Colonic mucosa (tissue), 4 donors: ENCODE results near the gene FRMD4B. TPM values are rescaled to one million over a fixed set of nuclear protein-coding genes. Genes with fewer than 3 reads are reported as not detected.

Experiments used
- DNase-seq: peaks from one replicate; pipeline ENCODE4 v3.0.0-alpha.2; 2020
- H3K27ac ChIP-seq: fragments of 200-600 bp; one replicate; pipeline ENCODE4 v1.8.0; 2021
- H3K27me3 ChIP-seq: fragments of 200-600 bp; one replicate; pipeline ENCODE4 v1.8.0; 2021
- H3K36me3 ChIP-seq: fragments of 200-600 bp; one replicate; pipeline ENCODE4 v1.8.0; 2021
- H3K4me1 ChIP-seq: fragments of 200-600 bp; one replicate; pipeline ENCODE4 v1.8.0; 2021; ENCODE audit warnings: mild to moderate bottlenecking
- H3K4me3 ChIP-seq: fragments of 200-600 bp; one replicate; pipeline ENCODE4 v1.8.0; 2021
- H3K9ac ChIP-seq, 2 donors: one replicate each; pipeline ENCODE4 v1.7.0; 2013; ENCODE audit warnings: control low read depth in 2 of 2, low read depth in 2 of 2, low read length in 2 of 2
- H3K9me3 ChIP-seq: fragments of 200-600 bp; one replicate; pipeline ENCODE4 v1.8.0; 2021
- intact Hi-C: fragments of 100-400 bp; cut with DNase I; formaldehyde crosslinking; loops from one replicate; pipeline ENCODE4 v1.14.1; 2022
- total RNA-seq, 2 donors: library from RNA; stranded (reverse); fragmentation: NEBNext Ultra II Directional in 1 of 2; extraction: Animal tissue kit (Norgen Biotek cat#: 25700) in 1 of 2; gene quantifications; one replicate each; pipeline ENCODE4 v1.2.1, GENCODE V29; 2021
- TF ChIP-seq, protein P1 (sequence below): fragments of 200-600 bp; IDR thresholded peaks from one replicate; pipeline ENCODE4 v1.8.0; 2022; ENCODE audit warnings: antibody characterized with exemption, mild to moderate bottlenecking
- donor health status: healthy.
- donor health status: DM: no; HTN: no; CAD: no.
- donor health status: DM: no; HTN: no; CAD: no.

FRMD4B gene
- total RNA-seq, 2 donors from 2014 or later: 13.5 to 21.1 TPM

DNA sequence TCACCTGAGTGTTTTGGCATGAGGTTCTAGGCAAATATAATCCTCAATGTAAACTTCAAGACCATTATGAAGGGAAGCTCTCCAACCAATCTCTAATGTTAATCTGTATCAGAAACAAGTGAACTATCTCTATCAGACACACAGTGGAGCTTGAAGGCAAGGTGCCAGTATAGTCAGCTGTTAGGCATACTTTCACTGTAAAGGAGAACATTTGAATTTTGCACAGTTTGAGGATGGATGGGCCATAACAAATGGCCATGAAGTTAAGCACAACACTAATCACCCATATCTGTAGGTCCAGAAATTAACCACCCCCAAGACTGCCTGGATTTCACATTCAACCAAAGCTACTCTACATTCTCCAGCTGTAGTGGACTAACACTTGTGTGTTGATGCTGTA is 194.4 kb downstream of the FRMD4B start:
- no peaks in the 10 kb centered on the region for H3K27me3 ChIP-seq
- no peaks in the 10 kb centered on the region for H3K36me3 ChIP-seq
- TF ChIP-seq, protein P1, sequence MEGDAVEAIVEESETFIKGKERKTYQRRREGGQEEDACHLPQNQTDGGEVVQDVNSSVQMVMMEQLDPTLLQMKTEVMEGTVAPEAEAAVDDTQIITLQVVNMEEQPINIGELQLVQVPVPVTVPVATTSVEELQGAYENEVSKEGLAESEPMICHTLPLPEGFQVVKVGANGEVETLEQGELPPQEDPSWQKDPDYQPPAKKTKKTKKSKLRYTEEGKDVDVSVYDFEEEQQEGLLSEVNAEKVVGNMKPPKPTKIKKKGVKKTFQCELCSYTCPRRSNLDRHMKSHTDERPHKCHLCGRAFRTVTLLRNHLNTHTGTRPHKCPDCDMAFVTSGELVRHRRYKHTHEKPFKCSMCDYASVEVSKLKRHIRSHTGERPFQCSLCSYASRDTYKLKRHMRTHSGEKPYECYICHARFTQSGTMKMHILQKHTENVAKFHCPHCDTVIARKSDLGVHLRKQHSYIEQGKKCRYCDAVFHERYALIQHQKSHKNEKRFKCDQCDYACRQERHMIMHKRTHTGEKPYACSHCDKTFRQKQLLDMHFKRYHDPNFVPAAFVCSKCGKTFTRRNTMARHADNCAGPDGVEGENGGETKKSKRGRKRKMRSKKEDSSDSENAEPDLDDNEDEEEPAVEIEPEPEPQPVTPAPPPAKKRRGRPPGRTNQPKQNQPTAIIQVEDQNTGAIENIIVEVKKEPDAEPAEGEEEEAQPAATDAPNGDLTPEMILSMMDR: no peak
- H3K27ac ChIP-seq: no peak overlapping the region
- H3K4me1 ChIP-seq: no peaks in the 10 kb centered on the region
- intact Hi-C loops: no loop called here
- H3K4me3 ChIP-seq: no peak overlapping the region
- no peak overlapping the region for H3K9ac ChIP-seq
- no peaks in the 10 kb centered on the region for H3K9me3 ChIP-seq
- DNase-seq: no peak

DNA sequence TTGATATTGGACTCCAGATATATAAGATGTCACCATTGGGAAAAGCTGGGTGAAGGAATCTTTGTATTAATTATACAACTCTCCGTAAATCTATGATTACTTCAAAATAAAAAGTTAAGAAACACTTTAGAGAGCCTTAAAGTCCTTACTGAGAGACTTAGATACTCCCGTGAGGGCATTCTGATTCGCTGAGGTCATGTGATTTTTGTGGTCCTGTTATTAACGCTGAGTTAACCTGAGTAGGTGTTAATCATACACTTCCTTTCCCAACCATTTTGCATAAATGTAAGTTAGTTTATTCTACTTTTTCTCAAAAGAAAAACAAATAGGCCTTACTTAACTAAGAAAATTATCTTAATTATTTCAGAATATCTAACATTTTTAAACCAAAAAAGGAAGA is 196.4 kb downstream of the FRMD4B start:
- H3K27me3 ChIP-seq: no peaks in the 10 kb centered on the region
- H3K4me1 ChIP-seq: no peaks in the 10 kb centered on the region
- no peak overlapping the region for H3K9ac ChIP-seq
- H3K4me3 ChIP-seq: no peak overlapping the region
- H3K27ac ChIP-seq: no peak overlapping the region
- DNase-seq: no peak
- TF ChIP-seq, protein P1: no peak
- no peaks in the 10 kb centered on the region for H3K9me3 ChIP-seq
- no peaks in the 10 kb centered on the region for H3K36me3 ChIP-seq
- intact Hi-C loops: no loop called here

DNA sequence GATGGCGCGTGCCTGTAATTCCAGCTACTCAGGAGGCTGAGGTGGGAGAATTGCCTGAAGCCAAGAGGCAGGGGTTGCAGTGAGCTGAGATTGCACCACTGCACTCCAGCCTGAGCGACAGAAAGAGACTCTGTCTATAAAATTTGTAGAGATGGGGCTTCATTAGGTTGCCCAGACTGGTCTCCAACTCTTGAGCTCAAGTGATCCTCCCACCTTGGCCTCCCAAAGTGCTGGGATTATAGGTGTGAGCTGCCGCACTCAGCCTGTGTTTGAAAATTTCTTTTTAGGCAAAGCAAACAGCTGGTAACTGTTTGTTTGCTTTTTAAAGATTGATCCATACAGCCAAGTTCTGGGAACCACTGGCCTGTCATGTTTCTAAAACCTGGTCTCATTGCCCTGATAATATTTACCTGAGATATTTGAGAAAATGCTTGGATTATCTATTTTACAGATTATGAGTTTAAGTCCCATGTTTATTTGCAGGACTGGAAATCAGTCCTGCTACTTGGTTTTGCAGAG is 199.3 kb downstream of the FRMD4B start:
- H3K27ac ChIP-seq: no peak overlapping the region
- DNase-seq: no peak
- H3K4me3 ChIP-seq: no peak overlapping the region
- TF ChIP-seq, protein P1: no peak
- intact Hi-C loops: no loop called here
- H3K36me3 ChIP-seq: no peaks in the 10 kb centered on the region
- H3K9me3 ChIP-seq: no peaks in the 10 kb centered on the region
- peaks cover 4% of the 10 kb centered on the region for H3K4me1 ChIP-seq
- no peak overlapping the region for H3K9ac ChIP-seq
- H3K27me3 ChIP-seq: no peaks in the 10 kb centered on the region

DNA sequence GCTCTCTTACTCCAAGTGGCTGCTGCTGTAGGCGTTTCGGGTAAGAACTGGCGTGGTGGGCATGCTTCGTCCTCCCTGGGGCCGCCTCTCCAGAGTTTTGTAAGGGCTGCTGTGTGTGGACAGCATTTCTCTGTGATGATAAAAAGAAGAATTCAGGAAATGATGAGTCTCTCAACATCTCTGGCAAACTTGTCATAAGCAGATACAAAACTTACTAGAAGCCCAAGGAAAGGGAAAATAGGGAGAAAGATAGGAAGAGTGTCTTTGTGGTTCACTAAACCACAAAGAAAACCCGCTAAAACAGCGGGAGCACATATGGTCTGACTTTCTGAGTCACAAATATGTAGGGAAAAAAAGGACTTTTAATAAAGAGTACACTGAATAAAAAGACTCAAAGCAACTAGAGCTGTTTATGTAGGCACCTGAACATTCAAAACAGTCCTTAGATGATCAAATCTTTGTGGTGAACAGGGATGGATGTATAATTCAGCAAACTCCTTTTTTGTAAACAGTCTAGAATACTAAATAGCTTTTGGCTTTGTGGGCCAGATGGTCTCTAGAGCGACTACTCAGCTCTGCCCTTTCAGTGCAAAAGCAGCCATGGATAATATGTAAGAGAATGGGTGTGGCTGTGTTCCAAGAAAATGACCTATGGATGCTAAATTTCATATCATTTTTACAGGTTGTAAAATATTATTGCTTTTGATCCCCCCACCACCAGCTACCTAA is 203.1 kb downstream of the FRMD4B start:
- H3K36me3 ChIP-seq: no peaks in the 10 kb centered on the region
- no peak overlapping the region for H3K4me3 ChIP-seq
- H3K9ac ChIP-seq: no peak overlapping the region
- no peaks in the 10 kb centered on the region for H3K27me3 ChIP-seq
- intact Hi-C loops: no loop called here
- H3K4me1 ChIP-seq: peaks cover 12% of the 10 kb centered on the region
- TF ChIP-seq, protein P1: no peak
- no peak for DNase-seq
- H3K27ac ChIP-seq: peak overlapping the region; percentile 50
- H3K9me3 ChIP-seq: no peaks in the 10 kb centered on the region

DNA sequence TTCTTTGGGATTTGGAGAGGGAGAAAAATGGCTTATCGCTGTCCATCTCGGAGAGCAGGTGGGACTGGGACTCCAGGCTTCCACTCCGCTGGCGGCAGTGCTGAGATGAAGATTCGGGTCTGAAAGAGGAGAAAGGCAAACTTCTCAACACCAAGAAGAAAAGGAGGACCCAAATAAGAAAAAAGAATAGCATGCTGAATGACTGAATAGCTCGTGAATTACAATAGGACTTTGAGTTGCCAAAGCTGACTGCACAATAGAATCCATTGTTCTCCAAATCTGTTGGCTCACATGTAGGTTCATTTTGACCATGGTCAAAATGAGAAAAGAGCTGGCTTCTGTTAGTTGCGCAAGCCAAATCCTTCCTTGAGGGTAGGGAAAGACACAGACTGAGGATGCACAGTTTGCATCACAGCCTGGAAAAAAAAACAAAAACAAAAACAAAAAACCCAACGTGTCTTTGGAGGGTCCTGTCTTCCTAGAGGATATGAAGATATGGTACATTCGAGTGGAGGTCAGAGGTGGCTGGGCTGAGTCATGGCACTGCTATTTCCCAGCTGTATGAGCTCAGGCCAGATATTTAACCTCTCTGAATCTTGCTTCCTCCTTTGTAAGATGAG is 204.2 kb downstream of the FRMD4B start:
- Histone ChIP-seq H3K27me3 (no peaks in the 10 kb centered on the region), H3K9ac (no peak overlapping the region), H3K36me3 (no peaks in the 10 kb centered on the region), H3K27ac (peak overlapping the region; percentile 50), H3K4me1 (peaks cover 12% of the 10 kb centered on the region), H3K9me3 (no peaks in the 10 kb centered on the region), H3K4me3 (no peak overlapping the region)
- TF ChIP-seq, protein P1: no peak
- no peak for DNase-seq
- intact Hi-C loops: no loop called here
